Epidermal melanocyte (primary cell): ENCODE measurements around the gene ANKIB1.
"Not testable (repeated sequence)": the region's sequence is repeated elsewhere in the genome, so short reads cannot be mapped to it uniquely, and the experiment has no call there.

ENCODE experiments used
- DNase-seq: peaks from one replicate; pipeline ENCODE4 v3.0.0; 2011; ENCODE audit warnings: low spot score; ENCODE audit not compliant: insufficient read length

The ANKIB1 gene

GRCh38 chr7:92245487-92246359 lies at the start of gene ANKIB1, which contains the start of gene KRIT1:
ANKIB1 (plus strand) TSS chr7:92245974; CDS start chr7:92294979, 49,005 bp downstream.
KRIT1 (minus strand) TSS chr7:92245914; CDS start chr7:92242135, 3,779 bp downstream.
- DNase-seq = peak; percentile 46

- no peak for DNase-seq
These were observed 45.0 kb upstream of the ANKIB1 start for GRCh38 chr7:92200791-92201190.

GRCh38 chr7:92205987-92206386 lies 39.8 kb upstream of the ANKIB1 start:
- DNase-seq = no peak

- no peak for DNase-seq
These were observed 39.1 kb upstream of the ANKIB1 start for GRCh38 chr7:92206672-92207071.

- DNase-seq = no peak
These were observed 24.0 kb upstream of the ANKIB1 start for GRCh38 chr7:92221766-92222165.

- DNase-seq = no peak
These were observed 18.8 kb upstream of the ANKIB1 start for GRCh38 chr7:92226981-92227380.

GRCh38 chr7:92228100-92228499 lies 17.7 kb upstream of the ANKIB1 start:
- no peak for DNase-seq

GRCh38 chr7:92228742-92229141 lies 17.0 kb upstream of the ANKIB1 start:
- no peak for DNase-seq

GRCh38 chr7:92230547-92230946 lies 15.2 kb upstream of the ANKIB1 start:
- DNase-seq = no peak

- DNase-seq = no peak
These were observed 2.8 kb upstream of the ANKIB1 start for GRCh38 chr7:92242972-92243371.

GRCh38 chr7:92244808-92245486 lies 827 bp upstream of the ANKIB1 start:
- DNase-seq = peak; percentile 16

- DNase-seq = peak; percentile 19
These were observed 757 bp downstream of the ANKIB1 start for GRCh38 chr7:92246360-92247101.

GRCh38 chr7:92250603-92251002 lies 4.8 kb downstream of the ANKIB1 start:
- no peak for DNase-seq

GRCh38 chr7:92251181-92251580 lies 5.4 kb downstream of the ANKIB1 start:
- DNase-seq = no peak

GRCh38 chr7:92253251-92253650 lies 7.5 kb downstream of the ANKIB1 start:
- DNase-seq = no peak

- not testable (repeated sequence) for DNase-seq
These were observed 9.0 kb downstream of the ANKIB1 start for GRCh38 chr7:92254800-92255199.

- no peak for DNase-seq
These were observed 9.5 kb downstream of the ANKIB1 start for GRCh38 chr7:92255308-92255707.

- DNase-seq = no peak
These were observed 13.3 kb downstream of the ANKIB1 start for GRCh38 chr7:92259062-92259461.

GRCh38 chr7:92259610-92260247 lies 14.0 kb downstream of the ANKIB1 start:
- no peak for DNase-seq

- no peak for DNase-seq
These were observed 14.5 kb downstream of the ANKIB1 start for GRCh38 chr7:92260248-92260781.
